NK-92 (cell line): ENCODE data around the gene TOPORS.
"Not testable (repeated sequence)": the region's sequence is repeated elsewhere in the genome, so short reads cannot be mapped to it uniquely, and the experiment has no call there.

Experiments
- DNase-seq: peaks from one replicate; lab custom pipeline; 2025; ENCODE audit not compliant: unreplicated experiment; lab: John Stamatoyannopoulos, UW

TOPORS gene

DNA sequence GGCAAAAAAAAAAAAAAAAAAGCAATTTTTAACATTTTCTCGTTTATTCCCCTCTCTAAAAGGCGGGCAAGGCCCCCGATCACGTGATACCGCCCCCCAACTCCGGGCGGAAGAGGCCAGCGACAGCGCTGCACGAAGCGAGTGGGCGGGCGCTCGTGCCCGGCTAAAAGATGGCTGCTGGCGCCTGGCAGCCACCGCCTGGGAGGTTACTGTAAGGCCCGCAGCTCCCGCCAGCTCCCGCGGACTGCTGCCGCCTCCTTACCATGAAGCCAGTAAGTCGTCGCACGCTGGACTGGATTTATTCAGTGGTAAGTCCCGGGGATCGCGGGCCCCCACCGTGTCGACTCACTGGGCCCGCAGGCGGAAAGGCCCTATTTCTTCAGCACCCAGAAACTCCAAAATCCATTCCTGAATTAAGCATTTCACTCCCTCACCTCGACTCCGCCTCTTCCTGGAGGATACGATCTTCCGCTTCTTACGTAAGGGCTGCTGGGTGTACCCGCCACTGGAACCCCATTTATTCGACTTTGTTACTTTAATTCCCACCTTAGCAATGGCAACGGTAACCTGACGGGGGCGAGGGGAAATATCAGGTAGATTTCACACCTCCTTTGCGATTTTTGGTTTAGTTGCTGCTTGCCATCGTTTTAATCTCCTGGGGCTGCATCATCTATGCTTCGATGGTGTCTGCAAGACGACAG, at the start of gene TOPORS, which contains the start of gene SMIM27:
Gene TOPORS (minus strand): TSS at position 415 of the 701 bp plus-strand sequence. CDS start 150 bp downstream, at position 265.
Gene SMIM27 (plus strand): TSS at position 156 of the 701 bp plus-strand sequence. CDS start 108 bp downstream, at position 264.
- DNase-seq, result peak; percentile 17

GRCh38 chr9:32599021-32599420, 46.6 kb upstream of the TOPORS start:
- DNase-seq, result not testable (repeated sequence)

DNA sequence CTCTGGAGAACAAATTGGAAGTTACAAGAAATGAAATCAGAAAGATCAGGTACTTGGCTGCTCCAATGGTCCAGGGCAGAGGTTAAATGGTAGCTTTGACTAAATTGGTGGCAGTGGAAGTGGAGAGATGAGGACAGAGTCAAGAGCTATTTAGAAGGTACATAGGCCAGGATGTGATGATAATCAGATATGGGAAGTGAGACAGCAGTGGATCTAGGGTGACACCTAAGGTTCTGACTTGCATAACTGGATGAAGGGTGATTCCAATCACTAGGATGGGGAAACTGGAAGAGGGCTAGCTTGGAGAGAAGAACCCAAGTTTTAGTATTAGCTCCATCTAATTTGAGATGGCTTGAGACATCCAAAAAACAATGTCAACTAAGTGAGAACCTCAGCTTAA, 44.5 kb upstream of the TOPORS start:
- no peak for DNase-seq

GRCh38 chr9:32596096-32596865, 43.9 kb upstream of the TOPORS start:
- no peak for DNase-seq

DNA sequence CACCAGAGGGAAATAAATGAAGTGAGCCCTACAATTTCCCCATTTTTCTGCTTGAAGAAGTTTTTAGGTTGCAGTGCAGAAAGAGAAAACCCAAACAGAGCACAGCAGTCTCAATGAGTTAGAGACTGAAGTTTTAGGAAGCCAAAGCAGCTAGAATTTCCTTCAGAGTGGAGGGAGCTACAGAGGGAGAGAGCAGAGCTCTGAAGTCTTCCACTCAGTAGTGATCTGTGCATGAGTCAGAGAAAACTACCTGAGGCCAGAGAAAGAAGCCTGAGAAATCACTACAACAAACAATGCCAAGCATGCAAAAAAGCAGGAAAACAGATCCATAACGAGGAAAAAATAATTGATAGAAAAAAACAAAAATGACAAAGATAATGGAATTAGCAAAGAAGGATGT, 38.5 kb upstream of the TOPORS start:
- no peak for DNase-seq

DNA sequence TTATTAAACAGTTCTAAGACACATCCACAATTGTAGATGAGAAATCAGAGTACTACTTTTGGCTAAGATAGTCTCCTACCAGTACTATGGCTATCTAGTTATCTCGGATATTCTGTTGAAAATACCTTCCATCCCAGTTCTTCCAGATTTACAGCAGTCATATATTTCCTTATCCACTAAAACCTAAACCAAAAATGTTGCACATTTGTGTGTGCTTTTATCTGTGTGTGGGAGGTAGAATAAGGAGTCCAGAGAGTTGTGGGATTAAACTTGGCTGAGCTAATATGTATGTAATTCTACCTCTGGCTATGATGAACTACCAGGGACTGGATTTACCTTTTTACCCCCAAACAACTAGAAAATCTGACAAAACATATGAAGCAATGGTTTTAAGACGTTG, 38.1 kb upstream of the TOPORS start:
- no peak for DNase-seq

DNA sequence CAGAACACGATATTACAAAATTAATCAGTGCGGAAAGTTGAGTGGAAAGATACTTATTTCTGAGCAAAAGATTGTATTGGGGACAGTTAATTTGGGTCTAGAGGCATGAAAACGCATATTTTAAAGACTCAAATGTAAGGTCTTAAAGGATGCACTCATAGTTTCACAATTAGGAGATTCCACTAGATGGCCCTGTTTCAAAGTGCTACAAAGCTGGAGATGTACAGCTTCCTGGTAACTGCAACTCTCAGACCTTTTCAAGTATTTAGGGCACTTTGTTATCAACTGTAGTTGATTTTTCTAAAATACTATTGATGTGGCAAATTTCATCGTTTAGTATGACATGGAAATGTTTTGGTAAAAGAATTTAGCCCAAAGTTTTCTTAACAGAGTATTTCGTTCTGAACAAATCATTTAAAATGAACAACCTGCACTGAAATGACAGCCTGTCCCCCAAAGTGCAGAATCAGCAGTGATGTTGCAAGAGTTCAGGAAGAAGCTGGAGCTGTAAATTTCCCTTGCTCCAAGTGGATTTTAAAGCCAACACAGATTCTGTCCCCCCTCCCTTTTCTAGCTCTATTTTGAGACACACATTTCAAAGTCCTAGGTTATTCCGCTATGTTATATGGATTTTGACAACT, 36.8 kb upstream of the TOPORS start:
- DNase-seq, result no peak

- DNase-seq, result no peak
Measured at GRCh38 chr9:32587901-32588300, 35.5 kb upstream of the TOPORS start.

- DNase-seq, result no peak
Measured at GRCh38 chr9:32584784-32585183, 32.4 kb upstream of the TOPORS start.

DNA sequence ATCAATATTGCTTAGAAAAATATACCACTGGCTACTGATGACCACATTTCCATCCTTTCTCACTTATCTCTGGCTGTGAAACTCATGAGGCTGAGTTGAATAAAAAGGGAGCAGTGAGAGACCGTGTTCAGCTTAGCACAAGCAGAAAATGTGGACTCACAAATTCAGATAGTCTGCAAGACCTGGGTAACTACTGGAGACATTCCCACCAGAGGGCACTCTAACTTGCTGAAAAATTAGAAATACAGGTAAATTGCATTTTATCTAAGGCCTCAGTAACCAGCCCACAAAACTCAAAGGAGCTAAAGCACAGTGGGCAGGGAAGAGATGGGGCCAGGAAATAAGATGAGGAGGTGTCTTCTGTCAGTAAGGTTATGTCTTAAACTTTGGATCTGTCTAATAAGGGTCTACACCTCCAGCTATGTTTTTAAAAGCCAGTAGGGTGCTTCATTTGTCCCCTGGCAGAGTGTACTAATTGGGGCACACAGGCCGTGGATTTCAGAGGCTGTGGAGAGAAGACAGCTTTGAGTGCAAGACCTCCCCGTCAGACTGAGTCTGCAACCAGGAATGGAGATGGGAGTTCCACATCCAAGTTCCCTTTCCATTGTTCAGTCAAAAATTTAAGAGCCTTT, 29.2 kb upstream of the TOPORS start:
- no peak for DNase-seq

- no peak for DNase-seq
Measured at GRCh38 chr9:32580631-32581300, 28.4 kb upstream of the TOPORS start.

DNA sequence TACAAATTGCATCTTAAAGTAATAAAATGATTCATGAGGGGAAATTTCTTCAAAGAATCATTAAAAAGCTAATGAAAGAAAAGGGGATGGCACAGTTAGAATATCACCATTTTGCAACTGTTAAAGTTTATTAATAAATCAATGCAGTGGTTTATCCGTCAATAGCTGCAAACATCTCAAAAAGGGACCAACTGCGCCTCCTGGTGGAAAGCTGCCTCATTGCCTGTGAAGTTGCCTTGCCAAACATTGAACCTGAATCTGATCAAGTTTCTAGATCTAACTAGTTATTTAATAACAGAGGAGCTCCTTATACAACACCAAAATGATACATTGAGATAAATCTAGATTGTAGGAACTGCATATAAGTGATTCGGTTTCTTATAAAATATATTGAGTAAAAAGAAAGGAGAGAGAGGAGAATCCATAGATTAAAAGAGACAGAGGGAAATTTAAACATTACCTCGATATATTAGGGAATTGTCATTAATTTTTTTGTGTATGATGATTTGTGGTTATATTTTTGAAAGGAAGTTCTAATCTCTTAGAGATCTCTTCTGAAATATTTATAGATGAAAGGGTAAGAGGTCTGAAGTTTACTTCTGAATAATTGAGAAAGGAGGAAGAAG, 27.4 kb upstream of the TOPORS start:
- DNase-seq, result peak; percentile 46

DNA sequence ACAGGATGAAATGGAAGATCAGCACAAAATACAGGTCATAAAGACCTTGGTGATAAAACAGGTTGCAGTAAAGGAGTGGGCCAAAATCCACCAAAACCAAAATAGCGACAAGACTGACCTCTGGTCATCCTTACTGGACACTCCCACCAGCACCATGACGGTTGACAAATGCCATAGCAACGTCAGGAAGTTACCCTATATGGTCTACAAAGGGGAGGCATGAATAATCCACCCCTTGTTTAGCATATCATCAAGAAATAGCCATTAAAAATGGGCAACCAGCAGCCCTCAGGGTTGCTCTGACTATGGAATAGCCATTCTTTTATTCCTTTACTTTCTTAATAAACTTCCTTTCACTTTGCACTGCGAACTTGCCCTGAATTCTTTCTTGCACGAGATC, 26.6 kb upstream of the TOPORS start:
- no peak for DNase-seq

- no peak for DNase-seq
Measured at GRCh38 chr9:32577316-32577715, 24.9 kb upstream of the TOPORS start.

- DNase-seq, result no peak
Measured at GRCh38 chr9:32574858-32575257, 22.5 kb upstream of the TOPORS start.

GRCh38 chr9:32573821-32574220, 21.4 kb upstream of the TOPORS start:
- no peak for DNase-seq

DNA sequence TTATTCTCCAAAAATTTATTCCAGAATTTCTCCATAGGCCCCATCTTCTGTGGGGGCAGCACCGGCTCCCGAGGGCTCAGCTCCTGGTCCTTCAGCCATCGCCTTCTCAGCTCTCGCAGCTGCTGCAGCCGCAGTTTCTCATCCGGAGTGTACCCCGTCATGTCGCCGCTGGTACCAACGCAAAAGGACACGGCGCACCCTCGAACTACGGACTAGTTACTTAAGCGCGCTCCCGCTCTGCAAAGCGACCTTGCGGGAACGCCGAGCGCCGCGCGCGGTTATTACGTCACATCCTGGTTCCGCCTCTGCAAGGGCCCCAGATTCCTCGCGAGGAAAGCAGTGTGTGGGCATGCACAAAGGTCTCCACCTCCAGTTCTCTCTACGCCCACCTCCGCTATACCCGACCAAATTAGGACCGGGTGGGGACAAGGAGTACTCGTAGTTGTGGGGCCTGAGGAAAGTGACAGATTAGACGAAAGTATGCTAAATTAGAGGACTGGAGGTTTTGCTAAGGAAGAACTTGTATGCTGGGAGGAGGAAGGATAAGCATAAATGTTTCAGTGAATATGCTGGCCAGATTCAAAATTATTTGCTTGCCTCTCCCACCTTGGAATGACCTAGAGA, 20.6 kb upstream of the TOPORS start, which contains the start of gene NDUFB6:
Gene NDUFB6 (minus strand): TSS at position 260 of the 624 bp plus-strand sequence. CDS start 99 bp downstream, at position 161.
- DNase-seq, result peak; percentile 72

DNA sequence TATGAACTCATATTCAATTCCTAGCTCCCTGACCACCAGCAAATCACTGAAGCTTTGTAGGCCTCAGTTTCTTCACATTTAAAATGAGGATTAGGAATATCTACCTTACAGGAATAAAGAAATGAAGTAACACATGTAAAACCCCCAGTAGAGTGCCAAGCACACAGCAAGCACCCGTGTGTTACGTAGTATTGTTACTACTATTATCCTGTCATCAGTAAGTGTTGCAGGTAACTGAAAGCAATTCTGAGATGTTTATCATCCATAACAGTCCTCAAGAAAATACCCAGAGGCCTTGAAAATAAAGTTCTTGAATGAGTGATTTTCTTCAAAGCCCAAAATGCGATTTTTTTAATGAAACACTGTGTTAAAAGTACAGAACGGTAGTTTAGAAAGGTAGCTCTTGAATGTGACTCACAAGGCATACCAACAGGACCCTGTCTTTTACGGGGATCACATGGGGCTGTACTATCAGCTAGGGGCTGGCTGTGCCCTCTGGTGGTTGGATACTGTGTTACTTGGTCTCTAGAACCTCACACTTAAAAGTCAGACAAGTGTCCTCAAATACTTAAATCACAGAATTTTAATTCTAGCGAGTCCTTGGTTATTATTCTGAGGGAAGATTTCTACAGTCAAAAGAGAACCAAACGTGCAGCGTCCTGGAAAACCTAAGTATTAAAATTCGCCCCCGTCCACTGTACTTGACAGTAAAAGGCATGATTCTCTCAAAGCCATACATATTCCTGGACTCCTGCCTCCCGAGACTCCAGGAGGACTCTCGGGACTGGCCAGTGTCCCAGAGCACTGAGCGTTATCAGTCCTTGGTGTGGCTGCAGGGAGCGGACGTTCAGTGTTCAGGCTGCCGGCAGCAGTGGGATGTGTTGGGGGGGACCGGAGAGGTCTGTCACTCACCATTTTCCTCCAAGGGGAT, 19.8 kb upstream of the TOPORS start:
- DNase-seq, result peak; percentile 3

GRCh38 chr9:32570262-32570661, 17.9 kb upstream of the TOPORS start:
- DNase-seq, result no peak
